Right lobe of liver (tissue), 4 donors: ENCODE data around the gene ITGA11.

Source experiments
- POLR2A ChIP-seq: fragments of 450-650 bp; IDR thresholded peaks from one replicate; pipeline ENCODE4 v1.6.1; 2017; ENCODE audit warnings: antibody characterized with exemption, mild to moderate bottlenecking
- TF ChIP-seq, protein P1 (sequence below), 4 donors: fragments of 200-600 bp in 3 of 4; fragments of 450-650 bp in 1 of 4; IDR thresholded peaks; one replicate each; pipeline versions ENCODE4 v1.5.1 to v1.8.0; 2016 to 2022; ENCODE audit warnings: antibody characterized with exemption in 4 of 4, mild to moderate bottlenecking in 2 of 4
- donor health status: DM: no; HTN: no; CAD: no.
- donor health status: DM: no; HTN: no; CAD: no.
- donor health status: DM: no; HTN: yes; CAD: no.

DNA sequence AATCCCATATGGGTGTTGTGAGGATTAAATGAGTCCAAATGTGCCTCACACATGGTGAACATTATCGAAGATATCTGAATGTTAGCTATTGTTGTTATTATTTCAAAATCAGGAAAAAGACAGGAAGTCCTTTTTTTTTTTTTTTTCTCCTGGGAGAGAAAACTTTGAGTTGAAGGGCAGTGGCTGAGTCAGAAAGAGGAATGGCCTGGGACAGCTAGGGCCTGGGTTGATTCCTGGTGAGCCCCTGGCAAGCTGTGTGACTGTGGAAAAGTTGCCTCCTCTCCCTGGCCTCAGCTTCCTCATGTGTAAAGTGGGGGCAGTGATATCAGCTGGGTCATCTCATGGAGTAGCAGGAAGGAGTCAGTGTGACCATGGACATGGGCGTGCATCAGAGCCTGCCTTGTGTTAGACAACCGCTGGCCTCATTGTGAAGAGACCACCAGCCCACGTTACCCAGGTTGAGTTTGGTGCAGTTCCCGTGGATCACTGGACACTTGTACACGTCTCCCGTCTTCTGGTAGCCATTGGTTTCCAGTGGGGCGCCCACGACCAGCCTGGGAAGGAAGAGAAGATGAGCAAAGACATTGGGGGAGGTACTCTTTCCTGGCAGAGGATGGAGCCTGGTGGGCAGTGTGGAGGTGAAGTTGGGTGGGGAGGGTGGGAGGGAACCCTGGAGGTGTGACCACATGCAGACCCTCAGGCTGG is 63.1 kb downstream of the ITGA11 start:
- TF ChIP-seq, protein P1, sequence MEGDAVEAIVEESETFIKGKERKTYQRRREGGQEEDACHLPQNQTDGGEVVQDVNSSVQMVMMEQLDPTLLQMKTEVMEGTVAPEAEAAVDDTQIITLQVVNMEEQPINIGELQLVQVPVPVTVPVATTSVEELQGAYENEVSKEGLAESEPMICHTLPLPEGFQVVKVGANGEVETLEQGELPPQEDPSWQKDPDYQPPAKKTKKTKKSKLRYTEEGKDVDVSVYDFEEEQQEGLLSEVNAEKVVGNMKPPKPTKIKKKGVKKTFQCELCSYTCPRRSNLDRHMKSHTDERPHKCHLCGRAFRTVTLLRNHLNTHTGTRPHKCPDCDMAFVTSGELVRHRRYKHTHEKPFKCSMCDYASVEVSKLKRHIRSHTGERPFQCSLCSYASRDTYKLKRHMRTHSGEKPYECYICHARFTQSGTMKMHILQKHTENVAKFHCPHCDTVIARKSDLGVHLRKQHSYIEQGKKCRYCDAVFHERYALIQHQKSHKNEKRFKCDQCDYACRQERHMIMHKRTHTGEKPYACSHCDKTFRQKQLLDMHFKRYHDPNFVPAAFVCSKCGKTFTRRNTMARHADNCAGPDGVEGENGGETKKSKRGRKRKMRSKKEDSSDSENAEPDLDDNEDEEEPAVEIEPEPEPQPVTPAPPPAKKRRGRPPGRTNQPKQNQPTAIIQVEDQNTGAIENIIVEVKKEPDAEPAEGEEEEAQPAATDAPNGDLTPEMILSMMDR (IDR thresholded peaks at IDR 0.05) = no peak
- no peak for TF ChIP-seq POLR2A
